MM.1S (cell line): Measurements from ENCODE around the gene C16orf87.

Experiments
- DNase-seq: peaks from one replicate; pipeline ENCODE4 v3.0.0-alpha.2; 2015
- H2AFZ ChIP-seq: fragments of 300-600 bp; sonication (generic); 2 replicates; pipeline ENCODE4 v1.6.0; 2016; ENCODE audit warnings: antibody characterized with exemption, low read length
- H3F3A ChIP-seq: fragments of 300-600 bp; sonication (generic); 2 replicates; pipeline ENCODE4 v1.6.1; 2016; ENCODE audit warnings: mild to moderate bottlenecking, antibody characterized with exemption, low read length, moderate library complexity, mixed read lengths; ENCODE audit not compliant: insufficient read depth
- H3K27ac ChIP-seq: fragments of 300-600 bp; sonication (generic); 2 replicates; pipeline ENCODE4 v1.5.1; 2016; ENCODE audit warnings: mild to moderate bottlenecking, low read length
- H3K27me3 ChIP-seq: fragments of 300-600 bp; sonication (generic); replicated peaks from 2 replicates; pipeline ENCODE4 v1.6.0; 2016; ENCODE audit warnings: low read length; ENCODE audit not compliant: insufficient read depth
- H3K36me3 ChIP-seq: fragments of 300-600 bp; sonication (generic); replicated peaks from 2 replicates; pipeline ENCODE4 v1.6.1; 2016; ENCODE audit warnings: mild to moderate bottlenecking, low read length, mixed read lengths; ENCODE audit not compliant: insufficient read depth
- H3K4me1 ChIP-seq: fragments of 300-600 bp; sonication (generic); 2 replicates; pipeline ENCODE4 v1.6.1; 2016; ENCODE audit warnings: low read length, mixed read lengths
- H3K4me2 ChIP-seq: fragments of 300-600 bp; sonication (generic); 2 replicates; pipeline ENCODE4 v1.6.0; 2016; ENCODE audit warnings: low read depth, low read length
- H3K4me3 ChIP-seq: fragments of 300-600 bp; sonication (generic); 2 replicates; pipeline ENCODE4 v1.5.1; 2016; ENCODE audit warnings: low read length, mixed read lengths
- H3K79me2 ChIP-seq: fragments of 300-600 bp; sonication (generic); 2 replicates; pipeline ENCODE4 v1.6.1; 2016; ENCODE audit warnings: mixed run types, low read length, mixed read lengths
- H3K9ac ChIP-seq: fragments of 300-600 bp; sonication (generic); 2 replicates; pipeline ENCODE4 v1.6.1; 2016; ENCODE audit warnings: low read length, mixed read lengths
- H3K9me2 ChIP-seq: fragments of 300-600 bp; sonication (generic); replicated peaks from 2 replicates; pipeline ENCODE4 v1.6.1; 2016; ENCODE audit warnings: mild to moderate bottlenecking, low read length, mixed read lengths; ENCODE audit not compliant: insufficient read depth
- H3K9me3 ChIP-seq: fragments of 300-600 bp; sonication (generic); replicated peaks from 2 replicates; pipeline ENCODE4 v1.6.1; 2016; ENCODE audit warnings: mild to moderate bottlenecking, low read length, mixed read lengths; ENCODE audit not compliant: insufficient read depth
- H4K20me1 ChIP-seq: fragments of 300-600 bp; sonication (generic); 2 replicates; pipeline ENCODE4 v1.6.1; 2016; ENCODE audit warnings: mild to moderate bottlenecking, low read length, moderate library complexity, mixed read lengths; ENCODE audit not compliant: insufficient read depth
- CTCF ChIP-seq: fragments of 300-600 bp; sonication (generic); IDR thresholded peaks from 2 replicates; pipeline ENCODE4 v1.5.1; 2016; ENCODE audit warnings: antibody characterized with exemption, low read length, mixed read lengths
- EZH2 ChIP-seq: fragments of 300-600 bp; sonication (generic); optimal IDR thresholded peaks from 2 replicates; pipeline ENCODE3; 2017; ENCODE audit warnings: low read depth, mild to moderate bottlenecking, antibody characterized with exemption, low read length, mixed read lengths
- EZH2phosphoT487 ChIP-seq: fragments of 300-600 bp; sonication (generic); IDR thresholded peaks from 2 replicates; pipeline ENCODE4 v1.6.1; 2018; ENCODE audit warnings: antibody characterized with exemption, low read length

The C16orf87 gene

GRCh38 chr16:46753015-46753414 lies 78.0 kb downstream of the C16orf87 start:
- H3K9me3 ChIP-seq, result no peaks in the 10 kb centered on the region

GRCh38 chr16:46751381-46751780 lies 79.6 kb downstream of the C16orf87 start:
- Histone ChIP-seq H3K27ac (no peak overlapping the region), H3K9me2 (no peaks in the 10 kb centered on the region), H3K9me3 (no peaks in the 10 kb centered on the region), H3K27me3 (no peaks in the 10 kb centered on the region), H3K4me2 (no peak overlapping the region), H3K4me1 (no peaks in the 10 kb centered on the region), H3K79me2 (no peaks in the 10 kb centered on the region), H3K9ac (no peak overlapping the region), H4K20me1 (no peaks in the 10 kb centered on the region), H3F3A (no peaks in the 10 kb centered on the region), H2AFZ (no peak overlapping the region), H3K4me3 (no peak overlapping the region), H3K36me3 (no peaks in the 10 kb centered on the region)
- no peak for TF ChIP-seq EZH2
- no peak for TF ChIP-seq EZH2phosphoT487
- no peak for TF ChIP-seq CTCF
- no peak for DNase-seq

More at GRCh38 chr16:46753015-46753414, 78.0 kb downstream of the C16orf87 start:
- H3K9ac ChIP-seq, result no peak overlapping the region
- no peaks in the 10 kb centered on the region for H3K79me2 ChIP-seq
- no peak overlapping the region for H3K27ac ChIP-seq
- H3K4me1 ChIP-seq, result no peaks in the 10 kb centered on the region
- H3K36me3 ChIP-seq, result no peaks in the 10 kb centered on the region
- TF ChIP-seq EZH2phosphoT487, result no peak
- no peak for TF ChIP-seq EZH2
- no peak for TF ChIP-seq CTCF
- no peaks in the 10 kb centered on the region for H3K27me3 ChIP-seq
- no peaks in the 10 kb centered on the region for H3K9me2 ChIP-seq
- H3K4me2 ChIP-seq, result no peak overlapping the region
- no peak overlapping the region for H3K4me3 ChIP-seq
- DNase-seq, result no peak
- H3F3A ChIP-seq, result no peaks in the 10 kb centered on the region
- no peak overlapping the region for H2AFZ ChIP-seq
- no peaks in the 10 kb centered on the region for H4K20me1 ChIP-seq

GRCh38 chr16:46748775-46749705 lies 81.9 kb downstream of the C16orf87 start:
- TF ChIP-seq CTCF, result no peak
- TF ChIP-seq EZH2, result no peak
- TF ChIP-seq EZH2phosphoT487, result no peak
- H3K79me2 ChIP-seq, result no peaks in the 10 kb centered on the region
- H4K20me1 ChIP-seq, result no peaks in the 10 kb centered on the region
- no peak overlapping the region for H3K27ac ChIP-seq
- H3K36me3 ChIP-seq, result no peaks in the 10 kb centered on the region
- H3F3A ChIP-seq, result no peaks in the 10 kb centered on the region
- no peaks in the 10 kb centered on the region for H3K9me2 ChIP-seq
- no peaks in the 10 kb centered on the region for H3K4me1 ChIP-seq
- no peak overlapping the region for H3K4me2 ChIP-seq
- DNase-seq, result no peak
- no peak overlapping the region for H3K9ac ChIP-seq
- H3K4me3 ChIP-seq, result no peak overlapping the region
- H3K27me3 ChIP-seq, result no peaks in the 10 kb centered on the region
- H2AFZ ChIP-seq, result no peak overlapping the region
- H3K9me3 ChIP-seq, result no peaks in the 10 kb centered on the region
